Panc1 (cell line): Measurements from ENCODE around the gene DOCK3.

Experiments used
- POLR2AphosphoS5 ChIP-seq: IDR thresholded peaks from 2 replicates; pipeline ENCODE4 v1.6.1; 2012; ENCODE audit warnings: mild to moderate bottlenecking, low read depth, low read length, moderate library complexity
- SIN3A ChIP-seq: IDR thresholded peaks from 2 replicates; pipeline ENCODE4 v1.6.1; 2012; ENCODE audit warnings: low read depth, mild to moderate bottlenecking, low read length, moderate library complexity, borderline replicate concordance; ENCODE audit not compliant: insufficient read depth
- TF ChIP-seq, protein P1 (sequence below): fragments of 450-650 bp; IDR thresholded peaks from 2 replicates; pipeline ENCODE4 v1.5.1; 2017; ENCODE audit warnings: mild to moderate bottlenecking
- TF ChIP-seq, protein P2 (sequence below), 2 experiments: IDR thresholded peaks; 2 replicates each; pipeline ENCODE4 v1.6.1; 2011 to 2012; ENCODE audit warnings: low read depth in 2 of 2, control low read depth in 1 of 2, low read length in 1 of 2, mild to moderate bottlenecking in 1 of 2, moderate library complexity in 1 of 2; ENCODE audit not compliant: insufficient read depth in 1 of 2

DNA sequence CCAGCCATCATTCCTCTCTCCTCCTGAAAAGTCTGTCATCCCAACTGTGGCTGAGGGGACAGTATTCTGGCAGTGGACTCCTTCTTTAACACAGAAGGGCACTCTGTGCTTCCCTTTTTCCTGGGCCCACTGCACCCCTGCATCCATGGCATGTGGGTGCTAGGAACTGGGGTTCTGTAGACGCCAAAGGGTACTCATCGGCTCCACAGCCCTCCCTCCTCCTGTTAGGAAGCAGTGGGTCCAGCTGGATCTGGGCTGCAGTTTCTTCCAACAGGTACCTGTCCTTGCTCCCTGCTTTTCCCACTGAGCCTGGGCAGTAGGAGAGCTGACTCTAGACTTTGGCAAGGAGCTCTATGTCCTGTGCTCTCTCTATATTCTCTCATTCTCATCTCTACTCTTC, 704.0 kb downstream of the DOCK3 start:
- TF ChIP-seq, protein P1, sequence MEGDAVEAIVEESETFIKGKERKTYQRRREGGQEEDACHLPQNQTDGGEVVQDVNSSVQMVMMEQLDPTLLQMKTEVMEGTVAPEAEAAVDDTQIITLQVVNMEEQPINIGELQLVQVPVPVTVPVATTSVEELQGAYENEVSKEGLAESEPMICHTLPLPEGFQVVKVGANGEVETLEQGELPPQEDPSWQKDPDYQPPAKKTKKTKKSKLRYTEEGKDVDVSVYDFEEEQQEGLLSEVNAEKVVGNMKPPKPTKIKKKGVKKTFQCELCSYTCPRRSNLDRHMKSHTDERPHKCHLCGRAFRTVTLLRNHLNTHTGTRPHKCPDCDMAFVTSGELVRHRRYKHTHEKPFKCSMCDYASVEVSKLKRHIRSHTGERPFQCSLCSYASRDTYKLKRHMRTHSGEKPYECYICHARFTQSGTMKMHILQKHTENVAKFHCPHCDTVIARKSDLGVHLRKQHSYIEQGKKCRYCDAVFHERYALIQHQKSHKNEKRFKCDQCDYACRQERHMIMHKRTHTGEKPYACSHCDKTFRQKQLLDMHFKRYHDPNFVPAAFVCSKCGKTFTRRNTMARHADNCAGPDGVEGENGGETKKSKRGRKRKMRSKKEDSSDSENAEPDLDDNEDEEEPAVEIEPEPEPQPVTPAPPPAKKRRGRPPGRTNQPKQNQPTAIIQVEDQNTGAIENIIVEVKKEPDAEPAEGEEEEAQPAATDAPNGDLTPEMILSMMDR = no peak
- TF ChIP-seq POLR2AphosphoS5 (no peak), SIN3A (no peak)
- TF ChIP-seq, protein P2, sequence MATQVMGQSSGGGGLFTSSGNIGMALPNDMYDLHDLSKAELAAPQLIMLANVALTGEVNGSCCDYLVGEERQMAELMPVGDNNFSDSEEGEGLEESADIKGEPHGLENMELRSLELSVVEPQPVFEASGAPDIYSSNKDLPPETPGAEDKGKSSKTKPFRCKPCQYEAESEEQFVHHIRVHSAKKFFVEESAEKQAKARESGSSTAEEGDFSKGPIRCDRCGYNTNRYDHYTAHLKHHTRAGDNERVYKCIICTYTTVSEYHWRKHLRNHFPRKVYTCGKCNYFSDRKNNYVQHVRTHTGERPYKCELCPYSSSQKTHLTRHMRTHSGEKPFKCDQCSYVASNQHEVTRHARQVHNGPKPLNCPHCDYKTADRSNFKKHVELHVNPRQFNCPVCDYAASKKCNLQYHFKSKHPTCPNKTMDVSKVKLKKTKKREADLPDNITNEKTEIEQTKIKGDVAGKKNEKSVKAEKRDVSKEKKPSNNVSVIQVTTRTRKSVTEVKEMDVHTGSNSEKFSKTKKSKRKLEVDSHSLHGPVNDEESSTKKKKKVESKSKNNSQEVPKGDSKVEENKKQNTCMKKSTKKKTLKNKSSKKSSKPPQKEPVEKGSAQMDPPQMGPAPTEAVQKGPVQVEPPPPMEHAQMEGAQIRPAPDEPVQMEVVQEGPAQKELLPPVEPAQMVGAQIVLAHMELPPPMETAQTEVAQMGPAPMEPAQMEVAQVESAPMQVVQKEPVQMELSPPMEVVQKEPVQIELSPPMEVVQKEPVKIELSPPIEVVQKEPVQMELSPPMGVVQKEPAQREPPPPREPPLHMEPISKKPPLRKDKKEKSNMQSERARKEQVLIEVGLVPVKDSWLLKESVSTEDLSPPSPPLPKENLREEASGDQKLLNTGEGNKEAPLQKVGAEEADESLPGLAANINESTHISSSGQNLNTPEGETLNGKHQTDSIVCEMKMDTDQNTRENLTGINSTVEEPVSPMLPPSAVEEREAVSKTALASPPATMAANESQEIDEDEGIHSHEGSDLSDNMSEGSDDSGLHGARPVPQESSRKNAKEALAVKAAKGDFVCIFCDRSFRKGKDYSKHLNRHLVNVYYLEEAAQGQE (IDR thresholded peaks at IDR 0.05; ENCODE audit: insufficient read depth in 1 of 2, low read depth in 2 of 2, low read length in 1 of 2) = no peak
